ENCODE data around the gene TALDO1.

DNA sequence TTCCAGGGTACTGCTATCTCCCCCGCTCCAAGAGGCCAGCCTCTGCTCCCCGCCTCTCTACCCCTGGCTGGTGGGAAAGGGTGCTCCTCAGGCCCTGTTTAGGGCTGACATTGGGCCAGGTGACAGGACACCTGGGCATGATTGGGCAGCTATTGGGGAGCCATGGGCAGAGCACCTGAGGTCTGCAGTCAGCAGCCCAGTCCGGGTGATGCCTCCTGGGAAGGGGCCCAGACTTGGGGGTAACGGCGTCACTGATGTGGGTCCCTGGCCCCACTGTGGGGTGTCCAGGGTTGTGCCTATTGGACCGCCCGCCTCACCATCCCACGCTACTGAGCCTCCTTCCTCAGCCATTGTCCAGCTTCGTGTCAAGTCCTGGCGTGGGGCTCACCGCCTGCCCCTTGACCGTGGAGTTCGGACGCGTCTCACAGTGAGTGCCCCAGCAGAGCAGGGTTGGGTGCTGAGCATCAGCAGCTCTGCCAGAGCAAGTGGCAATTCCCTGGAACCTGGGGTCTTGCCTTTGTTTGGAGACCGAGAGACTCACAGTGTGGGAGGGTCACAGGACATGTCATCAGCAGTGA is 32.8 kb downstream of the TALDO1 start:
- TF ChIP-seq CTCF (IDR thresholded peaks at IDR 0.05) (no peak), EZH2 (IDR thresholded peaks at IDR 0.05) (no peak), EZH2phosphoT487 (IDR thresholded peaks at IDR 0.05) (no peak)
